K562 (cell line): ENCODE results near the gene BPTF. TPM values are rescaled to one million over a fixed set of nuclear protein-coding genes. Genes with fewer than 3 reads are reported as not detected.

ENCODE experiments used
- ETV6 ChIP-seq, 3 experiments: fragments of 150-350 bp in 1 of 3; sonication (generic) in 1 of 3; formaldehyde crosslinking in 1 of 3; IDR thresholded peaks; 2 replicates each; pipeline versions ENCODE4 v1.6.1 to v1.8.0; 2014 to 2022; ENCODE audit warnings: borderline replicate concordance in 2 of 3, low read depth in 2 of 3, antibody characterized with exemption in 1 of 3, low read length in 1 of 3, mild to moderate bottlenecking in 1 of 3, missing genetic modification reagents in 1 of 3
- GABPB1 ChIP-seq: sonication (generic); formaldehyde crosslinking; IDR thresholded peaks from 2 replicates; pipeline ENCODE4 v1.8.0; 2022; ENCODE audit warnings: mild to moderate bottlenecking, missing genetic modification reagents
- MGA ChIP-seq: fragments of 450-650 bp; IDR thresholded peaks from 2 replicates; pipeline ENCODE4 v1.6.1; 2016; ENCODE audit warnings: mild to moderate bottlenecking, moderate library complexity
- NR0B1 ChIP-seq: fragments of 450-650 bp; IDR thresholded peaks from one replicate; pipeline ENCODE4 v1.6.1; 2018; ENCODE audit warnings: mild to moderate bottlenecking, moderate library complexity; ENCODE audit not compliant: partially characterized antibody
- SMARCA5 ChIP-seq: fragments of 450-650 bp; IDR thresholded peaks from 2 replicates; pipeline ENCODE4 v1.6.1; 2016
- SREBF2 ChIP-seq: sonication (generic); formaldehyde crosslinking; IDR thresholded peaks from 2 replicates; pipeline ENCODE4 v1.4.0; 2020; ENCODE audit warnings: mild to moderate bottlenecking, missing genetic modification reagents
- ZBED1 ChIP-seq: IDR thresholded peaks from 2 replicates; pipeline ENCODE4 v1.6.1; 2014
- ZFPM2 ChIP-seq: fragments of 250-450 bp; sonication (Bioruptor Pico); IDR thresholded peaks from 2 replicates; pipeline ENCODE4 v1.5.1; 2022; ENCODE audit warnings: mild to moderate bottlenecking
- ZNF311 ChIP-seq: fragments of 250-450 bp; sonication (Bioruptor Pico); IDR thresholded peaks from 2 replicates; pipeline ENCODE4 v1.4.0; 2020; ENCODE audit warnings: mild to moderate bottlenecking, moderate library complexity
- polyA plus RNA-seq, 8 experiments: library from polyadenylated mRNA; depleted of rRNA in 4 of 8; stranded (reverse) in 5 of 8; unstranded in 3 of 8; fragments of >200 nt; fragmentation: Nextera tagmentation in 2 of 8; fragmentation: Illumina TruSeq in 1 of 8; extraction: Ambion mirVana in 2 of 8; extraction: Trizol in 1 of 8; gene quantifications; 2 replicates each; pipeline versions ENCODE4 v1.2.1 to v1.2.3, GENCODE V29; 2011 to 2014; ENCODE audit warnings: inconsistent platforms in 1 of 8, missing spikeins in 1 of 8
- total RNA-seq, 7 experiments: library from RNA; depleted of rRNA in 6 of 7; stranded (reverse); fragments of >200 nt in 6 of 7; fragmentation: Illumina TruSeq in 2 of 7; extraction: Trizol in 2 of 7; gene quantifications; 2 replicates each; pipeline versions ENCODE4 v1.2.1 to v1.2.3, GENCODE V29; 2011 to 2021; ENCODE audit warnings: low replicate concordance in 1 of 7
- TF ChIP-seq, protein P1 (sequence below), 2 experiments: fragments of 450-650 bp in 1 of 2; sonication (generic) in 1 of 2; formaldehyde crosslinking; conservative IDR thresholded peaks; 2 replicates each; pipeline versions ENCODE4 v1.4.0 to v1.8.1; 2020 to 2022; ENCODE audit warnings: mild to moderate bottlenecking in 1 of 2, missing genetic modification reagents in 1 of 2
- TF ChIP-seq, protein P2 (sequence below): sonication (generic); formaldehyde crosslinking; IDR thresholded peaks from 2 replicates; pipeline ENCODE4 v1.8.0; 2022; ENCODE audit warnings: mild to moderate bottlenecking, missing genetic modification reagents

Gene BPTF
- total and polyA plus RNA-seq, 9 of the 15 experiments (the other 6 are each of a cell fraction or from before 2014, with no cell fraction given), result 12.5 to 52.1 (median 26.9) TPM

DNA sequence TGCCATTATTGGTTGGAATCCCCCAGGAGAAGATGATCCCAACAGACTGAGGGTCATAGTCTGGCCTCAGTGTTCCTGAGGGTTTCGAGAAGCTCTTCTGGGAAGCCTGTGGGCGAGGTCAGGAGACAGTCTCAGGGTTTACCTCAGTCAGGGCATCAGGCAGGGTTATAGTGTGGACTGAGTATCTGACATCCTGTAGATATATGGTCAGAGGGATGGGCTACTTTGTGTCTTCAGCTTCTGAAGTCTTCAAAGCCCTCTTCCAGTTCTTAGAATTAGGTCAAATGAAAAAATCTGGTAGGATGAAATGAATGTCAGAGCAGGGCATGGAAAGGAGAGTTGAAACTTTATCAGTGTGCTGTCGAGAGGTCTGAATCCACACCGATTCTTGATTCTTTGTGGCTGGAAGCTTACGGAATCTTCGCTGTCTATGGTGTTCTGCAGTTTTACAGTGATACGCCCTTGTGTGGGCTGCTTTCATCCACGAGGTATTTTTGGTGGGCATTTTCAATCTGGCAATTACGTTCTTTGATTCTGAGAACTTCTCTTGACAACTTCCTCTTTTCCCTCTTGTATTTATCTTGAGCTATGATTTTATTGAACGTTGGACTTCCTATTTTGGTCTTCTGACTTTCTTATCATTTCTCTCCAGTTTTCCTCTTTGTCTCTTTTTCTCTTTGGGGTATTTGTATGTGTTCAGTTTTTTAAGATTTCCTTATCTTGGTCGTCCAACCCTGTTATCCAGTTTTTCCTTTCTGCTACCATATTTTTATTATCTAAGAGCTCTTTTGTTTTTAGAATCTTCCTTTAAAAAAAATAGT lies 30.4 kb downstream of the BPTF start (continued):
- TF ChIP-seq ZFPM2, result no peak
- no peak for TF ChIP-seq SREBF2 (CRISPR knock-in tag)
- no peak for TF ChIP-seq GABPB1 (CRISPR knock-in tag)
- 0 out of 4 replicates have a peak, but pooled peaks of 1 of the 2 experiments have one; percentile 23 for TF ChIP-seq ETV6 (IDR thresholded peaks at IDR 0.05; ENCODE audit: borderline replicate concordance in 1 of 2, low read depth in 2 of 2, low read length in 1 of 2)
- TF ChIP-seq ETV6 (CRISPR knock-in tag; IDR thresholded peaks at IDR 0.05; ENCODE audit: borderline replicate concordance), result no peak
- 0 out of 2 replicates have a peak, but pooled peaks have one; percentile 66 for TF ChIP-seq SMARCA5
- TF ChIP-seq, protein P1, sequence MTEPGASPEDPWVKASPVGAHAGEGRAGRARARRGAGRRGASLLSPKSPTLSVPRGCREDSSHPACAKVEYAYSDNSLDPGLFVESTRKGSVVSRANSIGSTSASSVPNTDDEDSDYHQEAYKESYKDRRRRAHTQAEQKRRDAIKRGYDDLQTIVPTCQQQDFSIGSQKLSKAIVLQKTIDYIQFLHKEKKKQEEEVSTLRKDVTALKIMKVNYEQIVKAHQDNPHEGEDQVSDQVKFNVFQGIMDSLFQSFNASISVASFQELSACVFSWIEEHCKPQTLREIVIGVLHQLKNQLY (CRISPR knock-in tag; conservative IDR thresholded peaks at IDR 0.05), result no peak
- TF ChIP-seq MGA, result peak; percentile 29; the same call in 1 of the 2 replicates
- TF ChIP-seq ZNF311 (CRISPR knock-in tag), result peak; percentile 66; the same call in 1 of the 2 replicates
- no peak for TF ChIP-seq NR0B1
- TF ChIP-seq, protein P2, sequence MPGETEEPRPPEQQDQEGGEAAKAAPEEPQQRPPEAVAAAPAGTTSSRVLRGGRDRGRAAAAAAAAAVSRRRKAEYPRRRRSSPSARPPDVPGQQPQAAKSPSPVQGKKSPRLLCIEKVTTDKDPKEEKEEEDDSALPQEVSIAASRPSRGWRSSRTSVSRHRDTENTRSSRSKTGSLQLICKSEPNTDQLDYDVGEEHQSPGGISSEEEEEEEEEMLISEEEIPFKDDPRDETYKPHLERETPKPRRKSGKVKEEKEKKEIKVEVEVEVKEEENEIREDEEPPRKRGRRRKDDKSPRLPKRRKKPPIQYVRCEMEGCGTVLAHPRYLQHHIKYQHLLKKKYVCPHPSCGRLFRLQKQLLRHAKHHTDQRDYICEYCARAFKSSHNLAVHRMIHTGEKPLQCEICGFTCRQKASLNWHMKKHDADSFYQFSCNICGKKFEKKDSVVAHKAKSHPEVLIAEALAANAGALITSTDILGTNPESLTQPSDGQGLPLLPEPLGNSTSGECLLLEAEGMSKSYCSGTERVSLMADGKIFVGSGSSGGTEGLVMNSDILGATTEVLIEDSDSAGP (CRISPR knock-in tag), result no peak
- TF ChIP-seq ZBED1, result no peak
